Caco-2 (cell line): ENCODE results near the gene FRMD4A. TPM values are rescaled to one million over a fixed set of nuclear protein-coding genes. Genes with fewer than 3 reads are reported as not detected.

ENCODE experiments used
- BruUV-seq: library from RNA; stranded (reverse); fragments of 400-500 nt; replicated peaks from 2 replicates; lab custom pipeline; 2021; lab: Mats Ljungman, UMichigan
- CTCF ChIA-PET: fragments of 300-600 bp; sonication (Branson Sonifier 250); formaldehyde crosslinking; loops from one replicate; lab custom pipeline; 2022; ENCODE audit warnings: antibody characterized with exemption; lab: Charles Lee
- POLR2A ChIA-PET: fragments of 300-600 bp; sonication (Branson Sonifier 250); formaldehyde crosslinking; loops from one replicate; lab custom pipeline; 2022; ENCODE audit warnings: antibody characterized with exemption; lab: Charles Lee
- DNase-seq, 2 experiments: peaks; one replicate each; pipeline versions ENCODE4 v3.0.0 to v3.0.0-alpha.2; 2020 to 2022
- H3K27me3 ChIP-seq: replicated peaks from 2 replicates; pipeline ENCODE4 v1.6.0; 2011; ENCODE audit warnings: low read length; ENCODE audit not compliant: control insufficient read depth, insufficient read depth
- H3K36me3 ChIP-seq: 2 replicates; pipeline ENCODE4 v1.5.1; 2011; ENCODE audit warnings: low read length; ENCODE audit not compliant: control insufficient read depth, insufficient read depth
- H3K4me1 ChIP-seq: fragments of 250-450 bp; sonication (Bioruptor Pico); 2 replicates; pipeline ENCODE4 v1.5.1; 2020; ENCODE audit warnings: mild to moderate bottlenecking
- H3K4me3 ChIP-seq: 2 replicates; pipeline ENCODE4 v1.5.1; 2011; ENCODE audit warnings: low read depth, mild to moderate bottlenecking, control low read depth, low read length
- H3K9me3 ChIP-seq: fragments of 250-450 bp; sonication (Bioruptor Pico); 2 replicates; pipeline ENCODE4 v1.5.1; 2020; ENCODE audit warnings: mild to moderate bottlenecking, moderate library complexity
- H3K27ac Mint-ChIP-seq: one replicate; pipeline ENCODE4 v1.8.0; 2022; ENCODE audit warnings: mixed read lengths; ENCODE audit not compliant: unreplicated experiment
- H3K27me3 Mint-ChIP-seq: one replicate; pipeline ENCODE4 v1.8.0; 2022; ENCODE audit warnings: mixed read lengths; ENCODE audit not compliant: insufficient read depth, unreplicated experiment
- H3K36me3 Mint-ChIP-seq: one replicate; pipeline ENCODE4 v1.8.0; 2022; ENCODE audit warnings: mild to moderate bottlenecking, mixed read lengths; ENCODE audit not compliant: insufficient read depth, unreplicated experiment
- H3K4me1 Mint-ChIP-seq: one replicate; pipeline ENCODE4 v1.8.0; 2022; ENCODE audit warnings: low read depth, mixed read lengths; ENCODE audit not compliant: unreplicated experiment
- H3K4me3 Mint-ChIP-seq: one replicate; pipeline ENCODE4 v1.8.0; 2022; ENCODE audit warnings: mild to moderate bottlenecking, moderate library complexity, mixed read lengths; ENCODE audit not compliant: unreplicated experiment
- H3K9me3 Mint-ChIP-seq: one replicate; pipeline ENCODE4 v1.8.0; 2022; ENCODE audit warnings: mixed read lengths; ENCODE audit not compliant: unreplicated experiment
- CTCF ChIP-seq, 2 experiments: fragments of 200-600 bp in 1 of 2; IDR thresholded peaks; 1 replicate in 1 of 2; 2 replicates in 1 of 2; pipeline versions ENCODE4 v1.5.1 to v1.8.0; 2011 to 2022; ENCODE audit warnings: antibody characterized with exemption in 1 of 2, control low read depth in 1 of 2, inconsistent platforms in 1 of 2, low read depth in 1 of 2, low read length in 1 of 2, mild to moderate bottlenecking in 1 of 2, moderate library complexity in 1 of 2; ENCODE audit not compliant: insufficient read depth in 1 of 2, severe bottlenecking in 1 of 2, unreplicated experiment in 1 of 2
- intact Hi-C: fragments of 100-400 bp; cut with micrococcal nuclease; formaldehyde crosslinking; loops from one replicate; pipeline ENCODE4 v1.10.0; 2022; ENCODE audit not compliant: unreplicated experiment
- total RNA-seq: library from RNA; stranded (reverse); gene quantifications from 2 replicates; pipeline ENCODE4 v1.2.3, GENCODE V29; 2022

The FRMD4A gene
- total RNA-seq, 1 experiment from 2014 or later, result 52.1 TPM

- no TSS peak for BruUV-seq
- no peaks in the 10 kb centered on the region for H3K27me3 Mint-ChIP-seq
- Histone ChIP-seq H3K4me3 (no peak overlapping the region), H3K4me1 (peaks cover 22% of the 10 kb centered on the region), H3K27me3 (no peaks in the 10 kb centered on the region), H3K36me3 (no peaks in the 10 kb centered on the region), H3K9me3 (no peaks in the 10 kb centered on the region)
- no peak overlapping the region for H3K27ac Mint-ChIP-seq
- peaks cover 15% of the 10 kb centered on the region for H3K4me1 Mint-ChIP-seq
- TF ChIP-seq CTCF (IDR thresholded peaks at IDR 0.05; ENCODE audit: insufficient read depth in 1 of 2, low read depth in 1 of 2, low read length in 1 of 2, severe bottlenecking in 1 of 2, unreplicated experiment in 1 of 2), result no peak
- ChIA-PET POLR2A (no interaction called here), CTCF (interaction anchor here (0.7 kb wide), 1 partner anchor 25 kb away, joined by 3 read pairs; no protein-coding TSS in a partner anchor)
- no peaks in the 10 kb centered on the region for H3K36me3 Mint-ChIP-seq
- H3K9me3 Mint-ChIP-seq, result no peaks in the 10 kb centered on the region
- DNase-seq, result no peak
- H3K4me3 Mint-ChIP-seq, result no peak overlapping the region
- intact Hi-C loops, result no loop called here
These were observed 586.8 kb downstream of the FRMD4A start for GRCh38 chr10:13743963-13744362.

GRCh38 chr10:13743101-13743693, 587.5 kb downstream of the FRMD4A start:
- Mint-ChIP-seq H3K4me1 (peaks cover 15% of the 10 kb centered on the region), H3K4me3 (no peak overlapping the region), H3K27ac (no peak overlapping the region), H3K9me3 (no peaks in the 10 kb centered on the region), H3K27me3 (no peaks in the 10 kb centered on the region), H3K36me3 (no peaks in the 10 kb centered on the region)
- no TSS peak for BruUV-seq
- no peak for DNase-seq
- peaks cover 22% of the 10 kb centered on the region for H3K4me1 ChIP-seq
- no peaks in the 10 kb centered on the region for H3K27me3 ChIP-seq
- no peaks in the 10 kb centered on the region for H3K9me3 ChIP-seq
- CTCF ChIA-PET, result no interaction called here
- H3K4me3 ChIP-seq, result no peak overlapping the region
- POLR2A ChIA-PET, result no interaction called here
- H3K36me3 ChIP-seq, result no peaks in the 10 kb centered on the region
- intact Hi-C loops, result no loop called here
- no peak for TF ChIP-seq CTCF (IDR thresholded peaks at IDR 0.05; ENCODE audit: insufficient read depth in 1 of 2, low read depth in 1 of 2, low read length in 1 of 2, severe bottlenecking in 1 of 2, unreplicated experiment in 1 of 2)

- no peak for TF ChIP-seq CTCF (IDR thresholded peaks at IDR 0.05; ENCODE audit: insufficient read depth in 1 of 2, low read depth in 1 of 2, low read length in 1 of 2, severe bottlenecking in 1 of 2, unreplicated experiment in 1 of 2)
- BruUV-seq, result no TSS peak
- intact Hi-C loops, result no loop called here
- DNase-seq, result no peak
- Histone ChIP-seq H3K9me3 (no peaks in the 10 kb centered on the region), H3K4me1 (peaks cover 17% of the 10 kb centered on the region), H3K36me3 (no peaks in the 10 kb centered on the region), H3K4me3 (no peak overlapping the region), H3K27me3 (no peaks in the 10 kb centered on the region)
- Mint-ChIP-seq H3K4me1 (peaks cover 10% of the 10 kb centered on the region), H3K27me3 (no peaks in the 10 kb centered on the region), H3K9me3 (no peaks in the 10 kb centered on the region), H3K36me3 (no peaks in the 10 kb centered on the region), H3K4me3 (no peak overlapping the region), H3K27ac (peak overlapping the region; percentile 34)
- POLR2A ChIA-PET, result interaction anchor here (0.7 kb wide), 1 partner anchor 16 kb away, joined by 4 read pairs; no protein-coding TSS in a partner anchor
- CTCF ChIA-PET, result no interaction called here
These were observed 589.3 kb downstream of the FRMD4A start for GRCh38 chr10:13741438-13741837.
